ENCODE data around the gene ANKS1A.
"Not testable (repeated sequence)": the region's sequence is repeated elsewhere in the genome, so short reads cannot be mapped to it uniquely, and the experiment has no call there.

Gene ANKS1A

GRCh38 chr6:34990971-34991560 is 102.0 kb downstream of the ANKS1A start:
- no peak for DNase-seq

- no peak for DNase-seq
Observed at GRCh38 chr6:34992376-34992775, 103.3 kb downstream of the ANKS1A start.

- DNase-seq, result no peak
Observed at GRCh38 chr6:34993213-34993612, 104.2 kb downstream of the ANKS1A start.

- no peak for DNase-seq
Observed at GRCh38 chr6:34994693-34995092, 105.6 kb downstream of the ANKS1A start.

GRCh38 chr6:34998417-34998816 is 109.4 kb downstream of the ANKS1A start:
- DNase-seq, result not testable (repeated sequence)

GRCh38 chr6:34999153-34999552 is 110.1 kb downstream of the ANKS1A start:
- DNase-seq, result not testable (repeated sequence)

- not testable (repeated sequence) for DNase-seq
Observed at GRCh38 chr6:34999962-35000361, 110.9 kb downstream of the ANKS1A start.

GRCh38 chr6:35001349-35001748 is 112.3 kb downstream of the ANKS1A start:
- DNase-seq, result not testable (repeated sequence)

- DNase-seq, result not testable (repeated sequence)
Observed at GRCh38 chr6:35003886-35004530, 115.0 kb downstream of the ANKS1A start.

GRCh38 chr6:35007016-35007415 is 118.0 kb downstream of the ANKS1A start:
- no peak for DNase-seq

GRCh38 chr6:35008858-35009257 is 119.8 kb downstream of the ANKS1A start:
- peak in 37 of 56 donors; percentile 8 to 81 (median 49) for DNase-seq

GRCh38 chr6:35011096-35012041 is 122.3 kb downstream of the ANKS1A start:
- peak in 1 of 56 donors; percentile 27 for DNase-seq

- DNase-seq, result no peak
Observed at GRCh38 chr6:35013701-35014100, 124.6 kb downstream of the ANKS1A start.

- peak in 50 of 56 donors; percentile 25 to 88 (median 63) for DNase-seq
Observed at GRCh38 chr6:35014341-35014740, 125.3 kb downstream of the ANKS1A start.

GRCh38 chr6:35014786-35015185 is 125.7 kb downstream of the ANKS1A start:
- DNase-seq, result no peak

GRCh38 chr6:35015476-35015875 is 126.4 kb downstream of the ANKS1A start:
- no peak for DNase-seq

- no peak for DNase-seq
Observed at GRCh38 chr6:35015996-35016395, 126.9 kb downstream of the ANKS1A start.

GRCh38 chr6:35016502-35017321 is 127.7 kb downstream of the ANKS1A start:
- no peak for DNase-seq

GRCh38 chr6:35017411-35018181 is 128.5 kb downstream of the ANKS1A start:
- DNase-seq, result no peak

- no peak for DNase-seq
Observed at GRCh38 chr6:35018182-35018519, 129.1 kb downstream of the ANKS1A start.
